ENCODE results near the gene CD63. TPM values are rescaled to one million over a fixed set of nuclear protein-coding genes. Genes with fewer than 3 reads are reported as not detected.

The CD63 gene
- total RNA-seq, 1 experiment from 2014 or later: 880 TPM

- no peak for TF ChIP-seq CTCF (IDR thresholded peaks at IDR 0.05; ENCODE audit: unreplicated experiment)
- no peaks in the 10 kb centered on the region for H3K27me3 Mint-ChIP-seq (ENCODE audit: unreplicated experiment)
- no peaks in the 10 kb centered on the region for H3K9me3 Mint-ChIP-seq (ENCODE audit: low read depth, unreplicated experiment)
- H3K27ac Mint-ChIP-seq (ENCODE audit: unreplicated experiment): peak overlapping the region; percentile 40
- H3K4me3 Mint-ChIP-seq (ENCODE audit: low read depth, unreplicated experiment): peak overlapping the region; percentile 18
- BruUV-seq (replicated peaks): no TSS peak
- CTCF ChIA-PET: interaction anchor here (1.2 to 1.5 kb wide), 2 partner anchors 13 to 42 kb away, joined by 3 to 4 read pairs; a partner anchor contains a TSS
- DNase-seq: no peak
- peaks cover 80% of the 10 kb centered on the region for H3K36me3 Mint-ChIP-seq (ENCODE audit: insufficient read depth, unreplicated experiment)
- intact Hi-C loops (cut with micrococcal nuclease; ENCODE audit: unreplicated experiment): no loop called here
- peaks cover 53% of the 10 kb centered on the region for H3K4me1 Mint-ChIP-seq (ENCODE audit: low read depth, unreplicated experiment)
These were observed 5.1 kb downstream of the CD63 start for GRCh38 chr12:55723516-55724225.

GRCh38 chr12:55722948-55723347 is 5.9 kb downstream of the CD63 start:
- Mint-ChIP-seq H3K4me1 (ENCODE audit: low read depth, unreplicated experiment) (peaks cover 60% of the 10 kb centered on the region), H3K36me3 (ENCODE audit: insufficient read depth, unreplicated experiment) (peaks cover 73% of the 10 kb centered on the region), H3K9me3 (ENCODE audit: low read depth, unreplicated experiment) (no peaks in the 10 kb centered on the region), H3K27ac (ENCODE audit: unreplicated experiment) (peak overlapping the region; percentile 40), H3K27me3 (ENCODE audit: unreplicated experiment) (no peaks in the 10 kb centered on the region), H3K4me3 (ENCODE audit: low read depth, unreplicated experiment) (no peak overlapping the region)
- BruUV-seq (replicated peaks): no TSS peak
- no peak for DNase-seq
- no peak for TF ChIP-seq CTCF (IDR thresholded peaks at IDR 0.05; ENCODE audit: unreplicated experiment)
- CTCF ChIA-PET: interaction anchor here (0.8 to 1.2 kb wide), 3 partner anchors 14 to 41 kb away, joined by 3 read pairs; a partner anchor contains a TSS
- intact Hi-C loops (cut with micrococcal nuclease; ENCODE audit: unreplicated experiment): no loop called here

GRCh38 chr12:55721601-55722213 is 7.1 kb downstream of the CD63 start:
- Mint-ChIP-seq H3K9me3 (ENCODE audit: low read depth, unreplicated experiment) (no peaks in the 10 kb centered on the region), H3K27me3 (ENCODE audit: unreplicated experiment) (no peaks in the 10 kb centered on the region), H3K4me3 (ENCODE audit: low read depth, unreplicated experiment) (no peak overlapping the region), H3K27ac (ENCODE audit: unreplicated experiment) (no peak overlapping the region), H3K4me1 (ENCODE audit: low read depth, unreplicated experiment) (peaks cover 71% of the 10 kb centered on the region), H3K36me3 (ENCODE audit: insufficient read depth, unreplicated experiment) (peaks cover 67% of the 10 kb centered on the region)
- no TSS peak for BruUV-seq (replicated peaks)
- no peak for DNase-seq
- TF ChIP-seq CTCF (IDR thresholded peaks at IDR 0.05; ENCODE audit: unreplicated experiment): no peak
- CTCF ChIA-PET: interaction anchor here (1.0 to 3.0 kb wide), 11 partner anchors 8 to 533 kb away, joined by 3 to 76 read pairs (median 8); partner anchors contain the start of genes CD63, ITGA7 and RNF41
- intact Hi-C loops (cut with micrococcal nuclease; ENCODE audit: unreplicated experiment): loop anchor here (1.0 to 2.0 kb wide), 2 partner anchors 62 to 533 kb away; no protein-coding TSS in a partner anchor

- peak; percentile 77 for TF ChIP-seq CTCF (IDR thresholded peaks at IDR 0.05; ENCODE audit: unreplicated experiment)
- peak; percentile 88 for DNase-seq
- peaks cover 67% of the 10 kb centered on the region for H3K36me3 Mint-ChIP-seq (ENCODE audit: insufficient read depth, unreplicated experiment)
- CTCF ChIA-PET: interaction anchor here (0.5 to 3.0 kb wide), 16 partner anchors 9 to 532 kb away, joined by 3 to 76 read pairs (median 4); partner anchors contain the start of genes CD63, ITGA7, RAB5B and RNF41
- no peaks in the 10 kb centered on the region for H3K9me3 Mint-ChIP-seq (ENCODE audit: low read depth, unreplicated experiment)
- no TSS peak for BruUV-seq (replicated peaks)
- no peaks in the 10 kb centered on the region for H3K27me3 Mint-ChIP-seq (ENCODE audit: unreplicated experiment)
- intact Hi-C loops (cut with micrococcal nuclease; ENCODE audit: unreplicated experiment): loop anchor here (1.0 to 2.0 kb wide), 3 partner anchors 40 to 532 kb away; a partner anchor contains a TSS
- peaks cover 73% of the 10 kb centered on the region for H3K4me1 Mint-ChIP-seq (ENCODE audit: low read depth, unreplicated experiment)
- H3K4me3 Mint-ChIP-seq (ENCODE audit: low read depth, unreplicated experiment): peak overlapping the region; percentile 28
- H3K27ac Mint-ChIP-seq (ENCODE audit: unreplicated experiment): no peak overlapping the region
These were observed 7.8 kb downstream of the CD63 start for GRCh38 chr12:55720894-55721444.
